HCT116 (cell line): ENCODE results near the gene KCMF1.

Experiments used
- CTCF ChIP-seq, 3 experiments: fragments of 200-600 bp in 1 of 3; sonication (generic) in 1 of 3; IDR thresholded peaks in 2 of 3; conservative IDR thresholded peaks in 1 of 3; 2 replicates each; pipeline ENCODE4 v1.5.1; 2012 to 2017; ENCODE audit warnings: low read depth in 2 of 3, low read length in 2 of 3, antibody characterized with exemption in 1 of 3, borderline replicate concordance in 1 of 3, control low read depth in 1 of 3, mild to moderate bottlenecking in 1 of 3, mixed read lengths in 1 of 3, mixed run types in 1 of 3, moderate library complexity in 1 of 3; ENCODE audit not compliant: insufficient read depth in 1 of 3
- EZH2 ChIP-seq: fragments of 200-600 bp; sonication (generic); IDR thresholded peaks from 2 replicates; pipeline ENCODE4 v1.6.1; 2017; ENCODE audit warnings: antibody characterized with exemption, mixed run types
- MAX ChIP-seq: IDR thresholded peaks from 2 replicates; pipeline ENCODE4 v1.6.1; 2012
- POLR2A ChIP-seq: IDR thresholded peaks from 2 replicates; pipeline ENCODE4 v1.7.0; 2011; ENCODE audit warnings: borderline replicate concordance; ENCODE audit not compliant: insufficient read depth, insufficient read length; ENCODE audit errors: extremely low read depth
- SIN3A ChIP-seq: IDR thresholded peaks from 2 replicates; pipeline ENCODE4 v1.6.1; 2012; ENCODE audit warnings: low read depth
- TF ChIP-seq, protein P1 (sequence below): IDR thresholded peaks from 2 replicates; pipeline ENCODE4 v1.6.1; 2011; ENCODE audit warnings: mild to moderate bottlenecking, low read length, moderate library complexity; ENCODE audit not compliant: insufficient replicate concordance; ENCODE audit errors: extremely low read depth

- TF ChIP-seq SIN3A (no peak), CTCF (IDR thresholded peaks at IDR 0.05 in 2 of 3, conservative IDR thresholded peaks at IDR 0.05 in 1 of 3; ENCODE audit: borderline replicate concordance in 1 of 3, insufficient read depth in 1 of 3, low read depth in 2 of 3, low read length in 2 of 3) (no peak), POLR2A (no peak), EZH2 (no peak), MAX (no peak)
- TF ChIP-seq, protein P1, sequence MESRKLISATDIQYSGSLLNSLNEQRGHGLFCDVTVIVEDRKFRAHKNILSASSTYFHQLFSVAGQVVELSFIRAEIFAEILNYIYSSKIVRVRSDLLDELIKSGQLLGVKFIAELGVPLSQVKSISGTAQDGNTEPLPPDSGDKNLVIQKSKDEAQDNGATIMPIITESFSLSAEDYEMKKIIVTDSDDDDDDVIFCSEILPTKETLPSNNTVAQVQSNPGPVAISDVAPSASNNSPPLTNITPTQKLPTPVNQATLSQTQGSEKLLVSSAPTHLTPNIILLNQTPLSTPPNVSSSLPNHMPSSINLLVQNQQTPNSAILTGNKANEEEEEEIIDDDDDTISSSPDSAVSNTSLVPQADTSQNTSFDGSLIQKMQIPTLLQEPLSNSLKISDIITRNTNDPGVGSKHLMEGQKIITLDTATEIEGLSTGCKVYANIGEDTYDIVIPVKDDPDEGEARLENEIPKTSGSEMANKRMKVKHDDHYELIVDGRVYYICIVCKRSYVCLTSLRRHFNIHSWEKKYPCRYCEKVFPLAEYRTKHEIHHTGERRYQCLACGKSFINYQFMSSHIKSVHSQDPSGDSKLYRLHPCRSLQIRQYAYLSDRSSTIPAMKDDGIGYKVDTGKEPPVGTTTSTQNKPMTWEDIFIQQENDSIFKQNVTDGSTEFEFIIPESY: no peak
Measured at GRCh38 chr2:85077859-85078419, 107.0 kb downstream of the KCMF1 start.
